OCI-LY3 (cell line): ENCODE measurements around the gene RXYLT1.
"Not testable (repeated sequence)": the region's sequence is repeated elsewhere in the genome, so short reads cannot be mapped to it uniquely, and the experiment has no call there.

ENCODE experiments used
- H2AFZ ChIP-seq: fragments of 200-600, 300-600 bp; shearing (Covaris generic); 2 replicates; pipeline ENCODE4 v1.6.0; 2014; ENCODE audit warnings: antibody characterized with exemption, low read depth, low read length
- H3K27ac ChIP-seq: fragments of 200-600, 300-600 bp; sonication (generic); 2 replicates; pipeline ENCODE4 v1.5.1; 2014; ENCODE audit warnings: mild to moderate bottlenecking, low read length, moderate library complexity, mixed read lengths
- H3K27me3 ChIP-seq: fragments of 200-600, 300-600 bp; sonication (generic); 2 replicates; pipeline ENCODE4 v1.6.1; 2014; ENCODE audit warnings: low read depth, low read length, mixed read lengths
- H3K36me3 ChIP-seq: fragments of 200-600, 300-600 bp; sonication (generic); replicated peaks from 2 replicates; pipeline ENCODE3; 2014; ENCODE audit warnings: low read depth, low read length, mixed read lengths
- H3K4me1 ChIP-seq: fragments of 300-600, 200-600 bp; sonication (generic); 2 replicates; pipeline ENCODE4 v1.6.1; 2014; ENCODE audit warnings: low read length, mixed read lengths
- H3K4me2 ChIP-seq: fragments of 200-600, 300-600 bp; sonication (generic); 2 replicates; pipeline ENCODE4 v1.6.1; 2014; ENCODE audit warnings: low read length, mixed read lengths
- H3K4me3 ChIP-seq: fragments of 300-600, 200-600 bp; sonication (generic); 2 replicates; pipeline ENCODE4 v1.5.1; 2014; ENCODE audit warnings: antibody characterized with exemption, mild to moderate bottlenecking, low read length, moderate library complexity
- H3K79me2 ChIP-seq: fragments of 300-600, 200-600 bp; shearing (Covaris generic); 2 replicates; pipeline ENCODE4 v1.6.1; 2014; ENCODE audit warnings: mild to moderate bottlenecking, low read length, mixed read lengths
- H3K9ac ChIP-seq: fragments of 300-600, 200-600 bp; shearing (Covaris generic); 2 replicates; pipeline ENCODE4 v1.6.0; 2014; ENCODE audit warnings: mild to moderate bottlenecking, low read length, moderate library complexity
- H3K9me3 ChIP-seq: fragments of 200-600, 300-600 bp; shearing (Covaris generic); 2 replicates; pipeline ENCODE4 v1.6.1; 2014; ENCODE audit warnings: low read length, mixed read lengths; ENCODE audit not compliant: insufficient read depth
- H4K20me1 ChIP-seq: fragments of 200-600, 300-600 bp; sonication (generic); 2 replicates; pipeline ENCODE4 v1.6.1; 2016; ENCODE audit warnings: low read length, mixed read lengths; ENCODE audit not compliant: insufficient read depth
- CTCF ChIP-seq: fragments of 200-600, 300-600 bp; sonication (generic); IDR thresholded peaks from 2 replicates; pipeline ENCODE4 v1.5.1; 2014; ENCODE audit warnings: antibody characterized with exemption, low read length, low read depth
- EZH2phosphoT487 ChIP-seq: fragments of 200-600 bp; shearing (Covaris generic); IDR thresholded peaks from 2 replicates; pipeline ENCODE4 v1.6.1; 2018; ENCODE audit warnings: antibody characterized with exemption, mixed run types, low read depth

The RXYLT1 gene

GRCh38 chr12:63779498-63780481 is at the start of gene RXYLT1:
Gene RXYLT1, plus strand, starts transcription at chr12:63779909. Its CDS starts 52 bp downstream, at chr12:63779961.
- peak within 1 kb of the TSS; percentile 62 for H3K27ac ChIP-seq
- no peak for TF ChIP-seq EZH2phosphoT487
- TF ChIP-seq CTCF: no peak

DNA sequence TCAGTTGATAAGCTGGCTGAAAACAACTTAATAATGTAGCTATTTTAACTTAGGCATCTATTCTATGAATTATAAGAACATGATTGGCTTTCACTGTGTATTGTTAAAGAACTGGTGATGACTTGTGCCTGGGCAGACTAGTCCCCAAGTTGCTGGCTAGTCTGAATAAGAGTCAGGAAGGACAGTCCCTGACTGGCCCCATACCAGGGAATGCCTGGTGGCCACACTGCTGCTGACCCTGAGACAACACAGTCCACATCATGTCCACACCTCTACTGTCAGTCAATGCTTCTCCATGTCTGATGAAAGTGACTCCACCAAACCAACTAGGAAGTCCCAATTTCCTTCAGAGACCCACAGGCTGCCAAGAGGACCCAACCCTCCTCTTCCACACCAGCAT is 46.9 kb upstream of the RXYLT1 start:
- not testable (repeated sequence) for H4K20me1 ChIP-seq, H3K9me3 ChIP-seq, H3K4me3 ChIP-seq, H3K79me2 ChIP-seq, H3K9ac ChIP-seq, H3K36me3 ChIP-seq, H3K4me2 ChIP-seq, H3K4me1 ChIP-seq, H3K27me3 ChIP-seq, H3K27ac ChIP-seq, H2AFZ ChIP-seq

More at GRCh38 chr12:63779498-63780481, at the start of gene RXYLT1:
- no peaks in the 10 kb centered on the region for H3K9me3 ChIP-seq
- H3K4me1 ChIP-seq: peaks cover 16% of the 10 kb centered on the region
- H3K36me3 ChIP-seq: peaks cover 17% of the 10 kb centered on the region
- no peaks in the 10 kb centered on the region for H4K20me1 ChIP-seq
- H3K27me3 ChIP-seq: no peaks in the 10 kb centered on the region
- H3K9ac ChIP-seq: peak within 1 kb of the TSS; percentile 80
- H3K4me3 ChIP-seq: peak within 1 kb of the TSS; percentile 83
- peak within 1 kb of the TSS; percentile 97 for H2AFZ ChIP-seq
- H3K4me2 ChIP-seq: peak within 1 kb of the TSS; percentile 90
- peaks cover 10% of the 10 kb centered on the region for H3K79me2 ChIP-seq

DNA sequence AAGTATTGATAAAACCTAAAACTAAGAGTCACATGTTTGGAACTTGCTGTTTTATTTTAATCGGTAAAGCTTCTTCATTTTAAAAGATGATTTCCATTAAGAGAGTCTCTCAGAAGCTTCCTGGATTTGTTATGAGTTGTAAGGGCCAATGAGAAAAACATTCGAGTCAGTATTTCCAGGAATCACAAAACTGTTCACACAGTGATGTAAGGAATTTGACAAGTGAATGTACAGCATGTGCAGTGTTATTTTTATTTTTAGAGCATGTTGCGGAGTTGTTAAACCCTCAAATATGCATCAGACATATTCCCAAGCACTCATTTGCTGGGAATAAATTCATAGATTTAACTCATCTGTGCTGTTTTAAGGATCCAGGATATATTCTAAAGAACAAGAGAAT is 46.1 kb upstream of the RXYLT1 start:
- not testable (repeated sequence) for H3K27me3 ChIP-seq, H3K9me3 ChIP-seq, H3K9ac ChIP-seq, H3K79me2 ChIP-seq, H4K20me1 ChIP-seq, H3K36me3 ChIP-seq, H3K4me3 ChIP-seq, H3K4me1 ChIP-seq, H3K27ac ChIP-seq, H2AFZ ChIP-seq, H3K4me2 ChIP-seq

DNA sequence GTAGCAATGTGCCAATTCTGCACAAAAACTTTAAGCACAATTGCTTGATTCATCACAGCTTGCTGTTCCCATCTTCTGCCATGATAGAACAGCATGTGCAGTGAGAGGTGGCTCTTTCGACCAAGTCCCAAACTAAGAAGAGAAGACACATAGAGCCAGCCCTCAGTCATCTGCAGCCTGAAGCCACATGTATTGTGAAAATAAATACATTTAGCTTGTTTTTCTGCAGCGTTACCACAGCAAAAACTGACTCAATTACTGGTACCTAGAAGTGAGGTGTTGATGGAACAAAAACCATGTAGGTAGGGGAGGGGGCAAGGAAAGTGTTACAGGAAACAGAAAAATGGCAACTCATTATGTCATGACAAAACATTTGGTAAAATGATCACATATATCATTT is 39.2 kb upstream of the RXYLT1 start:
- H2AFZ ChIP-seq, H3K27me3 ChIP-seq, H3K9me3 ChIP-seq, H3K9ac ChIP-seq, H3K4me3 ChIP-seq, H3K27ac ChIP-seq, H4K20me1 ChIP-seq, H3K4me2 ChIP-seq, H3K4me1 ChIP-seq, H3K36me3 ChIP-seq, H3K79me2 ChIP-seq: not testable (repeated sequence)

DNA sequence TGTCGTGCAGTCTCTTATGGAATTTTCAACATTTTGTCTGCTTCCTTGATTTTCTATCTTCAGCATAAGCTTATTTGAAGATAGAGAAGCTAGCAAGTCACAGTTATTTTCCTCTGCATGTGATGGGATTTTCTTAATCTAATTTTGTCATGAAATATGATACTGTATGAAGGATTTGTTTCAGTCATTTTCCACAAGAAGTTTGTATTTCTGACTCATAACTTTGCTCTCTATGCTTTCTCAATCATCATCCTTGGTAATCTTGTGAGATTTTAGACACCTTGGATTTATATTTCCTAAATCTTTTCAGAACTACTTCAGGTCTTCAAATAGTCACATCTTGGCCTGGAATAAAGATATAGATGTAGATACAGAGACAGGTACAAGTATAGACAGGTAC is 38.3 kb upstream of the RXYLT1 start:
- not testable (repeated sequence) for H3K9ac ChIP-seq, H3K4me3 ChIP-seq, H2AFZ ChIP-seq, H3K9me3 ChIP-seq, H3K4me2 ChIP-seq, H3K36me3 ChIP-seq, H3K27me3 ChIP-seq, H3K79me2 ChIP-seq, H3K4me1 ChIP-seq, H4K20me1 ChIP-seq, H3K27ac ChIP-seq

DNA sequence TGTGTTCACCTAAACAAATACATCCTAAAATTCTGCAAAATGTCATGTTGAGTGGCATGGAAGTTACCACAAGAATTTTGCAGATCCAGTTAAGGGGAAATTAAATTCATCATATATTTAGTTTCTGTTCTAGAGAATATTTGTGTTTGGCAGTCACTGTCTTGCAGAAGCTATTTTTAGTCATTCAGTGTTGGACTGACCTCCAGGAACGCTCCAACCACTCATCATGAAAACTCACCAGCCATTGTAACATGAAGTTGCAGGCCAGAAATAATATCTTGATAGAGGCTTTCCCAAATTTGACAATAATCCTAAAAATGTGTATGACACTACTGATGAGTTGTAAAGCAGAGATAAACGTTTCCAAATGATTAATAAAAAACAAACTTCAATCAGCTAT is 35.6 kb upstream of the RXYLT1 start:
- not testable (repeated sequence) for H3K4me1 ChIP-seq, H3K9me3 ChIP-seq, H3K4me3 ChIP-seq, H3K27me3 ChIP-seq, H3K9ac ChIP-seq, H3K36me3 ChIP-seq, H2AFZ ChIP-seq, H3K4me2 ChIP-seq, H3K27ac ChIP-seq, H4K20me1 ChIP-seq, H3K79me2 ChIP-seq

DNA sequence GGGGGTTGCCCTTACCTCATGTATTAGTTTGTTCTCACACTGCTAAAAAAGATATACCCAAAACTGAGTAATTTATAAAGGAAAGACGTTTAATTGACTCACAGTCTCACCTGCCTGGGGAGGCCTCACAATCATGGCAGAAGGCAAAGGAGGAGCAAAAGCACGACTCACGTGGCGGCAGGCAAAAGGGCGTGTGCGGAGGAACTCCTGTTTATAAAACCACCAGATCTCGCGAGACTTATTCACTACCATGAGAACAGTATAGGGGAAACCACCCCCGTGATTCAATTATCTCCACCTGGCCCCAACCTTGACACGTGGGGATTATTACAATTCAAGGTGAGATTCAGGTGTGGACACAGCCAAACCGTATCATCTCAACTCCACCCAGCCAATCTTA is 33.2 kb upstream of the RXYLT1 start:
- H3K27ac ChIP-seq, H3K4me2 ChIP-seq, H3K9me3 ChIP-seq, H3K36me3 ChIP-seq, H3K27me3 ChIP-seq, H3K79me2 ChIP-seq, H4K20me1 ChIP-seq, H3K4me3 ChIP-seq, H2AFZ ChIP-seq, H3K4me1 ChIP-seq, H3K9ac ChIP-seq: not testable (repeated sequence)

DNA sequence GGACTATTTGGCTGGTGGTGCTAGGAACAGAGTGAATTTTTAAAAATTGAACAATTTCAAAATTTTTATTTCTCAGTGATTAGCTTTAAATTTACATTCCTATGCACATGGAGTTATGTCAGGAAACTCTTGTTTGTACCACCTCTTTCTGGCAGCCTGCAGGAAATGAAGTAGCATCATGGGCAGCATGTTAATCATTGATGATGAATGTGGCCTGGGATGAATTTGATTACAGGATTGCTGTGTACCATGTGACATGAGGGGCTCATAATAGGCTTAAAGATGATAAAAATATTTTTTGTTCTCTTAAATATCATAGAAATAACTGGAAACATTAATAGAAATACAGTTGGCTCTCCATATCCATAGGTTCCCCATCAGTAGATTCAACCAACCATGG is 32.6 kb upstream of the RXYLT1 start:
- not testable (repeated sequence) for H3K79me2 ChIP-seq

More for the DNA sequence above, 32.6 kb upstream of the RXYLT1 start:
- H3K9me3 ChIP-seq, H3K36me3 ChIP-seq, H3K4me3 ChIP-seq, H4K20me1 ChIP-seq, H3K4me1 ChIP-seq, H3K9ac ChIP-seq, H3K27me3 ChIP-seq, H3K4me2 ChIP-seq, H2AFZ ChIP-seq, H3K27ac ChIP-seq: not testable (repeated sequence)
